GM19025 (cell line): Measurements from ENCODE around the gene DGKD.
"Not testable (repeated sequence)": the region's sequence is repeated elsewhere in the genome, so short reads cannot be mapped to it uniquely, and the experiment has no call there.

Experiments used
- ATAC-seq: cut with Tn5 transposase; IDR thresholded peaks from one replicate; pipeline ENCODE4 v1.9.1; 2021; ENCODE audit warnings: mild to moderate bottlenecking, low read depth, moderate library complexity; ENCODE audit not compliant: unreplicated experiment

DGKD gene

GRCh38 chr2:233336091-233336490 lies 18.2 kb upstream of the DGKD start:
- ATAC-seq = not testable (repeated sequence)

- no peak for ATAC-seq
Measured at GRCh38 chr2:233336541-233336940, 17.8 kb upstream of the DGKD start.

- ATAC-seq = no peak
Measured at GRCh38 chr2:233338046-233338445, 16.2 kb upstream of the DGKD start.

GRCh38 chr2:233338812-233339368 lies 15.4 kb upstream of the DGKD start:
- no peak for ATAC-seq

- ATAC-seq = no peak
Measured at GRCh38 chr2:233339427-233339826, 14.9 kb upstream of the DGKD start.

- no peak for ATAC-seq
Measured at GRCh38 chr2:233341296-233341695, 13.0 kb upstream of the DGKD start.

- ATAC-seq = no peak
Measured at GRCh38 chr2:233342301-233342700, 12.0 kb upstream of the DGKD start.

- no peak for ATAC-seq
Measured at GRCh38 chr2:233343171-233343705, 11.1 kb upstream of the DGKD start.

GRCh38 chr2:233346376-233346775 lies 7.9 kb upstream of the DGKD start:
- no peak for ATAC-seq

GRCh38 chr2:233346930-233347329 lies 7.4 kb upstream of the DGKD start:
- ATAC-seq = no peak

- peak; percentile 58 for ATAC-seq
Measured at GRCh38 chr2:233349005-233349998, 5.0 kb upstream of the DGKD start.

- no peak for ATAC-seq
Measured at GRCh38 chr2:233350708-233351107, 3.6 kb upstream of the DGKD start.

- ATAC-seq = no peak
Measured at GRCh38 chr2:233351423-233351822, 2.9 kb upstream of the DGKD start.

- no peak for ATAC-seq
Measured at GRCh38 chr2:233352141-233352842, 2.0 kb upstream of the DGKD start.

GRCh38 chr2:233353101-233353768 lies 1.1 kb upstream of the DGKD start:
- ATAC-seq = no peak

GRCh38 chr2:233354500-233354924 lies 218 bp downstream of the DGKD start:
- peak; percentile 21 for ATAC-seq

GRCh38 chr2:233354971-233355574 lies 779 bp downstream of the DGKD start:
- ATAC-seq = peak; percentile 4

- no peak for ATAC-seq
Measured at GRCh38 chr2:233355916-233356315, 1.6 kb downstream of the DGKD start.

- no peak for ATAC-seq
Measured at GRCh38 chr2:233356546-233357308, 2.4 kb downstream of the DGKD start.
